ENCODE data around the gene ZNF552. TPM values are rescaled to one million over a fixed set of nuclear protein-coding genes. Genes with fewer than 3 reads are reported as not detected.

ZNF552 gene
- 4.7 and 5.0 TPM in 2 replicates for total RNA-seq (2012; rRNA removed)
- 1.8 and 2.8 TPM in 2 replicates for polyA plus RNA-seq (2012; rRNA removed)
- polyA plus RNA-seq (2012; cell fraction: cytosol; rRNA removed): 0.87 and 1.1 TPM in 2 replicates
- 4.2 and 4.3 TPM in 2 replicates for polyA plus RNA-seq (2012; cell fraction: nucleus; rRNA removed; ENCODE audit: low replicate concordance)
- Bru-seq, nascent RNA: percentile 49 among the genes with signal in this experiment
- BruChase-seq, experiment 1, labeled RNA remaining after a 6-hour chase: percentile 64 among the genes with signal in this experiment
- BruChase-seq, experiment 2, labeled RNA remaining after a 2-hour chase: percentile 56 among the genes with signal in this experiment
- long read RNA-seq, partial matches to known transcripts: 1 of 4 reads
- long read RNA-seq, other reads (novel, unspliced or antisense): 1 of 4 reads

DNA sequence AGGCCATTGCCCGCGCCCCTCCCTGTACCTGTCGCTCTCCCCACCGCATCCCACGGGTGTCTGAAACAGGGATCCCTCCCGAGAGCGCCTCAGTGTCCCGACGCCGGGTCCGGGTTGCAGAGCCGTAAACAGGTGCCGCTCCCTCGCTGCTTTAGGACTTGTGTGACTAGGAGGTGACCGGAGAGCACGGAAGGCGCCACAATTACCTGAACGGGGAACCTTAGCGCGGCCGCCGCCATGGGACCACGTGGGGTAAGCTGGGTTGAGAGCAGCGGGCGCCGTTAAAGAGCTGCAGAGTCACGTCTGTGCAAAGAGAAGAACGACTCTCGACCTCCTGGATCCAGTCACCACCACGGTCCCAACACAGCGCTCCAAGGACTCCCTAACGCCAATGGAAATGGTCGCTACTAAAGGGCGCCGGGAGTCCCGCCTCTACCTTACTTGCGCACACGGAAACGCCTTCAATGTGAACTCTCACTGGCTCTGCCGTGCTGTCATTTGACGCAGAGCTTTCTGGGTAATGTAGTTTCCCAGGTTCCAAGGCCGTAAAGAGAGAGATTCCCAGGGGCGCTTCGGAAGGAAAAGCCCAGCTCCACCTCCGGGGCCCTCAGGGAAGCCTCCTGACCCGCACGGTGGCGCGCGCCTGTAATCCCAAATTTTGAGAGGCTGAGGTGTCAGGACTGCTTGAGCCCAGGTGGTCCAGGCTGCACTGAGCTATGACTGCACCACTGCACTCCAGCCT, at the start of gene ZNF552:
ZNF552 (minus strand) TSS at position 409 of the 742 bp plus-strand sequence; CDS start at position 239, 170 bp downstream.
- H2AFZ ChIP-seq (replicated peaks; ENCODE audit: low read length, poor library complexity): peak within 1 kb of the TSS; percentile 93
- H4K20me1 ChIP-seq (ENCODE audit: insufficient read depth, low read length): no peaks in the 10 kb centered on the region
- H2AK5ac ChIP-seq (ENCODE audit: low read depth, low read length): peak within 1 kb of the TSS; percentile 36
- peak within 1 kb of the TSS; percentile 72 for H4K5ac ChIP-seq (ENCODE audit: low read depth, low read length)
- H4K8ac ChIP-seq (ENCODE audit: low read depth in 2 of 2, low read length in 2 of 2): peak within 1 kb of the TSS; percentile 24 to 87; a peak in 3 of 4 replicates
- H3K27ac ChIP-seq (ENCODE audit: insufficient read depth, low read length): peak within 1 kb of the TSS; percentile 68
- no peak within 1 kb of the TSS for H3K56ac ChIP-seq (ENCODE audit: extremely low read depth, insufficient read depth, low read length)
- H2BK5ac ChIP-seq (ENCODE audit: low read depth, low read length, poor library complexity, severe bottlenecking): peak within 1 kb of the TSS; percentile 32
- peak within 1 kb of the TSS; percentile 89 for H3K9ac ChIP-seq (ENCODE audit: low read depth, low read length)
- H3K14ac ChIP-seq (replicated peaks; ENCODE audit: low read depth, low read length): peak within 1 kb of the TSS; percentile 74; the same call in 1 of the 2 replicates
- peak within 1 kb of the TSS; percentile 86 for H3K4ac ChIP-seq (ENCODE audit: low read depth, low read length)
- dilution Hi-C loops (cut with HindIII; ENCODE audit: low sequenced_read_pairs, unreplicated experiment) (no loop called here), intact Hi-C loops (cut with micrococcal nuclease) (no loop called here), in situ Hi-C loops (cut with MboI; ENCODE audit: low sequenced_read_pairs) (no loop called here)
- no peak within 1 kb of the TSS for H2BK15ac ChIP-seq (ENCODE audit: low read depth, low read length)
- H3K27me3 ChIP-seq (ENCODE audit: control insufficient read depth, insufficient read depth, low read length): no peaks in the 10 kb centered on the region
- no peaks in the 10 kb centered on the region for H3K9me1 ChIP-seq (ENCODE audit: insufficient read depth, low read length)
- DNase-seq: peak; percentile 91
- peaks cover 2% of the 10 kb centered on the region; the same call in 1 of the 2 replicates for H3K4me1 ChIP-seq (ENCODE audit: control insufficient read depth, insufficient read depth, low read length)
- no peaks in the 10 kb centered on the region for H3K9me3 ChIP-seq (ENCODE audit: control insufficient read depth, insufficient read depth, low read length)
- H3K4me3 ChIP-seq (ENCODE audit: insufficient read depth, low read depth, low read length): peak within 1 kb of the TSS; percentile 91
- H2AK9ac ChIP-seq (replicated peaks; ENCODE audit: low read depth, low read length, poor library complexity): peak within 1 kb of the TSS; percentile 80
- peak within 1 kb of the TSS; percentile 80 for H3K4me2 ChIP-seq (ENCODE audit: low read depth, low read length)
- WGBS, 2 experiments (ENCODE audit: extremely low coverage in 2 of 2, insufficient read length in 1 of 2): 3% methylated on average over 25 of the region's 50 CpGs; no CpG with 5 or more reads in 1 of the 2 experiments
- H2BK20ac ChIP-seq (ENCODE audit: low read depth, low read length): no peak within 1 kb of the TSS
- H3K79me1 ChIP-seq (ENCODE audit: low read depth in 1 of 2, low read length in 2 of 2): peaks cover 10 to 58% of the 10 kb centered on the region in 2 experiments; a peak in 3 of 4 replicates
- no TSS peak for BruUV-seq (replicated peaks)
- no peak within 1 kb of the TSS; the same call in 1 of the 2 replicates for H4K91ac ChIP-seq (ENCODE audit: insufficient read depth, low read depth, low read length)
- ChIA-PET CTCF (no interaction called here), POLR2A (ENCODE audit: unreplicated experiment) (interaction anchor here (0.6 to 0.8 kb wide), 2 partner anchors 17 to 79 kb away, joined by 5 read pairs; no protein-coding TSS in a partner anchor)
- H3K23ac ChIP-seq (ENCODE audit: low read depth, low read length): peak within 1 kb of the TSS; percentile 85
- H2BK120ac ChIP-seq (ENCODE audit: low read depth, low read length): no peak within 1 kb of the TSS
- ATAC-seq (ENCODE audit: low read depth): peak; percentile 94
- peaks cover 9% of the 10 kb centered on the region for H3K36me3 ChIP-seq (ENCODE audit: control insufficient read depth, insufficient read depth, low read length)
- H3K18ac ChIP-seq (ENCODE audit: low read depth, low read length): no peak within 1 kb of the TSS
- 0 out of 2 replicates have a peak, but pooled peaks have one; percentile 4 for TF ChIP-seq FOS (IDR thresholded peaks at IDR 0.05; ENCODE audit: low read depth, low read length)
- TF ChIP-seq, protein P1, sequence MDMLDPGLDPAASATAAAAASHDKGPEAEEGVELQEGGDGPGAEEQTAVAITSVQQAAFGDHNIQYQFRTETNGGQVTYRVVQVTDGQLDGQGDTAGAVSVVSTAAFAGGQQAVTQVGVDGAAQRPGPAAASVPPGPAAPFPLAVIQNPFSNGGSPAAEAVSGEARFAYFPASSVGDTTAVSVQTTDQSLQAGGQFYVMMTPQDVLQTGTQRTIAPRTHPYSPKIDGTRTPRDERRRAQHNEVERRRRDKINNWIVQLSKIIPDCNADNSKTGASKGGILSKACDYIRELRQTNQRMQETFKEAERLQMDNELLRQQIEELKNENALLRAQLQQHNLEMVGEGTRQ (IDR thresholded peaks at IDR 0.05; ENCODE audit: low read depth, low read length): peak; percentile 53
- TF ChIP-seq POLR2A (IDR thresholded peaks at IDR 0.05; ENCODE audit: low read depth, low read length): peak; percentile 85
- peak; percentile 60; the same call in 1 of the 2 replicates for TF ChIP-seq MXI1 (IDR thresholded peaks at IDR 0.05; ENCODE audit: borderline replicate concordance, low read depth, low read length)
- TF ChIP-seq MAFK (IDR thresholded peaks at IDR 0.05; ENCODE audit: low read depth, low read length): no peak
- TF ChIP-seq NFE2L2 (IDR thresholded peaks at IDR 0.05; ENCODE audit: low read depth, low read length): no peak
- no peak; the same call in 1 of the 2 replicates for TF ChIP-seq SMC3 (IDR thresholded peaks at IDR 0.05; ENCODE audit: low read depth, low read length)
- no peak for TF ChIP-seq RCOR1 (IDR thresholded peaks at IDR 0.05; ENCODE audit: insufficient replicate concordance, low read length)
- 0 out of 2 replicates have a peak, but pooled peaks have one; percentile 2 for TF ChIP-seq RAD21 (IDR thresholded peaks at IDR 0.05; ENCODE audit: low read length)
- TF ChIP-seq CHD1 (IDR thresholded peaks at IDR 0.05; ENCODE audit: low read depth, low read length): no peak
- TF ChIP-seq, protein P2, sequence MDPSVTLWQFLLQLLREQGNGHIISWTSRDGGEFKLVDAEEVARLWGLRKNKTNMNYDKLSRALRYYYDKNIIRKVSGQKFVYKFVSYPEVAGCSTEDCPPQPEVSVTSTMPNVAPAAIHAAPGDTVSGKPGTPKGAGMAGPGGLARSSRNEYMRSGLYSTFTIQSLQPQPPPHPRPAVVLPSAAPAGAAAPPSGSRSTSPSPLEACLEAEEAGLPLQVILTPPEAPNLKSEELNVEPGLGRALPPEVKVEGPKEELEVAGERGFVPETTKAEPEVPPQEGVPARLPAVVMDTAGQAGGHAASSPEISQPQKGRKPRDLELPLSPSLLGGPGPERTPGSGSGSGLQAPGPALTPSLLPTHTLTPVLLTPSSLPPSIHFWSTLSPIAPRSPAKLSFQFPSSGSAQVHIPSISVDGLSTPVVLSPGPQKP (IDR thresholded peaks at IDR 0.05; ENCODE audit: borderline replicate concordance, low read depth, low read length): no peak
- TF ChIP-seq BHLHE40 (IDR thresholded peaks at IDR 0.05; ENCODE audit: low read depth, low read length): no peak
- no peak for TF ChIP-seq MAZ (IDR thresholded peaks at IDR 0.05; ENCODE audit: borderline replicate concordance, low read depth, low read length)
- TF ChIP-seq RFX5 (IDR thresholded peaks at IDR 0.05; ENCODE audit: low read depth, low read length): 0 out of 2 replicates have a peak, but pooled peaks have one; percentile 4
- no peak for TF ChIP-seq CEBPB (IDR thresholded peaks at IDR 0.05; ENCODE audit: low read depth, low read length)

Measured in IMR-90 (cell line).